OCI-M2 (cell line): ENCODE measurements around the gene MRPS34.

Experiments
- DNase-seq: peaks from one replicate; lab custom pipeline; 2025; ENCODE audit not compliant: unreplicated experiment; lab: John Stamatoyannopoulos, UW

The MRPS34 gene

GRCh38 chr16:1794908-1795666, 22.2 kb upstream of the MRPS34 start:
- no peak for DNase-seq

GRCh38 chr16:1794221-1794871, 21.4 kb upstream of the MRPS34 start:
- DNase-seq: no peak

DNA sequence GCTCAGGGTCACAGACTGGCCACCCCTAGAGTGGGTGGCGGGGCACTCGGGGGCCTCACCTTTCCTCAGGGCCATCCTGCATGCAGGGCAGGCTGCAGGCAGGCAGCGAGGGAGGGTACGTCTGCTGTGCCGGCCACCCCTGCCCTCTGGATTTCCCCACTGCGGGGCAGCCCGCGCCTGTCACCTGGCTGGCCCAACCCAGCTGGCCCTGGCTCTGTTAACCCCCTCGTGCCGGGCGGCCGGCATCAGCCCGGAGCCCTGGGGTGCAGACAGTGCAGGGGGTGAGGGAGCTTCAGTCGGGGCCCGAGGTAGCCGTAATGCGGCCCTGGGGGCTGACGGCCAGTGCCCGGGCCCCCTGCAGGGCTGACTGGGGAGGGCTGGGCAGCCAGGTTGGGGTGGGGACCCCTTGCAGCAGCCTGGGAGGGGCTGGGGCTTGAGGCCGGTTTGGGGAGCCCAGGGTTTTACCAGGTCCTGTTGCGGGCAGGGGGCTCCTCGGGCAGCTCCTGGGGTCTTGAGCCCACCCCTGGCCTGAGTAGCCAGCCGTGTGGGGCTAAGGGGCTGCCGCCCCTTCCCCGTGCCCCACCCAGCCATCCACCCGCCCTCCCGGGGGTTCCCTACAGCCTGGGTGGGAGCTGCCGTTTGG, 20.8 kb upstream of the MRPS34 start, which contains the start of gene IGFALS:
TSS of gene IGFALS (minus strand) at position 128 of the 643 bp plus-strand sequence. CDS start at position 75, 53 bp downstream.
- DNase-seq: no peak

DNA sequence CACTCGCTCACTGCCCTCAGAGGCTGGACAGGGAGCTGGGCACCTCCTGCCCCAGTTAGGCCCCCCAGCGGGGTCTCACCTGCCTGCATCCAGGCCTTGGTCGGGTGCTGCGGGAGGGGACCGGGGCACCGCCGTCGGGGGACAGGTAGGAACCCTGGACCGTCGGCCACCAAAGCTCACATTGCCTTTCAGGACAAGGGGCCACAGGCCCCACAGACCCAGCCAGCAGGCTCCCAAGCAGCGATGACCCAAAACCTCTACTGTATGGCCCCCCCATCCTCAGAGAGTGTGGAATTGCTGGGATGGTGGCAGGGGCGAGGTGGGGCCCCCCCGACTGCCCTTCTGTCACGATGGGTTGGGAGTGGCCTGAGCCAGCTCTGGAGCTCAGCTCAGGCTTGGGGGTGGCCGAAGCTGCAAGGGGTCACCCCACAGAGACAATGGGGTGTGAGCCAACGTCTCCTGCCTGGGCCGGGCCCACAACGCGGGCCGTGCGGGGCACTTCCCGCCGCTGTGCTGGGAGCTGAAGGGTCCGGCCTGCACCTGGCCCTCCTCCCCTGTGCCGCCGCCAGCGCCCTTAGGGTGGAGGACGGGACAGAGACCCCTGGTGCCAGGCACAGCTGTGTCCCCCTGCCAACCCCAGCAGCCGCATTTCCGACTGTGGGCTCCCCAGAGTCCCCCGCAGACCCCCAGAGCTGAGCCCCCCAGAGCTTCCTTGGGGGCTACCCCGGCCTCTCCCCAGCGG, 20.1 kb upstream of the MRPS34 start:
- no peak for DNase-seq

GRCh38 chr16:1791943-1792812, 19.2 kb upstream of the MRPS34 start:
- no peak for DNase-seq

- no peak for DNase-seq
These were observed 18.5 kb upstream of the MRPS34 start for GRCh38 chr16:1791256-1791942.

DNA sequence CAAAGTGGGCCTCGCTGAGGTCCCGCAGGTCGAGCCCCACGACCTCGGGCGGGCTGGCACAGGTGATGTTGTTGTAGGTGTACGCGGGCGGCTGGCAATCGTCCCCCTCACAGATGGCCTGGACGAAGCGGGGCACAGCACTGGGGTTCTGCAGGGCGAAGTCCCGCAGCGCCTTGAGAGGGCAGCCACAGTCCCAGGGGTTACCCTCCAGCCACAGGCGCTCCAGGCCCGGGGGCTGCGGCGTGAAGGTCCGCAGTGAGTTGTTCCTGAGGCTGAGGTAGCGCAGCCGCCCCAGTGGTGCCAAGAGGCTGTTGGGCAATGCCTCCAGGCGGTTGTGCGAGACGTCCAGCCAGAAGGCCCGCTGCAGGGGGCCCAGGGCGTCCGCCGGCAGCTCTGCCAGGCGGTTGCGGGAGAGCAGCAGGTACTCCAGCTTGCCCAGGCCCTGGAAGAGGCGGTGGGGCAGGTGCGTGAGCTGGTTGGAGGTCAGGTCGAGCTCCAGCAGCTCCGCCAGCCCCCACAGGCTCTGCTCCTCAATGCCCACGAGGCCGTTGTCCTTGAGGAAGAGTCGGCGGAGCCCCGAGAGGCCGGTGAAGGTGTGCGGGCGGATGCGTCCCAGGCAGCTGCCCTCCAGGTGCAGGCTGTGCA, 17.8 kb upstream of the MRPS34 start:
- DNase-seq: no peak

GRCh38 chr16:1790261-1790610, 17.3 kb upstream of the MRPS34 start:
- DNase-seq: no peak

DNA sequence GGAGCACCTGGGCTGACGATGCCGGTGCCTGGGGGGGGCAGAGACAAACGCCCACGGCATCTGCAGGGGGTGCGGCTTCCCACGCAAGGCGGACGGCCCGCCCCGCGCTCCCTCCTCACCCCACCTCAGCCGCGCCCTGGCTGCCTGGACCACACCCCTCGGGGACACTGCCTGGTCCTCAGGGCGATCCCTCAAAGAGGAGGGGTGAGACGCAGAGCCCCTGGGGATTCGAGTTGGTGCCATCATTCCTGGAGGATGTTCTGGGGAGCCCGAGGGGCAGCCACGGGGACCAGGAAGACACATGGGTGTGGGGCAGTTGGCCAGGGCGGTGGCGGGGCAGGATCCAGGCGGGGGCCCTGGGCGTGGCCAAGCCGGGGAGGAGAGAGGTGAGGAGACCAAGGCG, 16.7 kb upstream of the MRPS34 start:
- no peak for DNase-seq

- DNase-seq: no peak
These were observed 15.8 kb upstream of the MRPS34 start for GRCh38 chr16:1788708-1789100.

GRCh38 chr16:1788095-1788707, 15.3 kb upstream of the MRPS34 start:
- no peak for DNase-seq

- DNase-seq: no peak
These were observed 14.6 kb upstream of the MRPS34 start for GRCh38 chr16:1787322-1788094.

DNA sequence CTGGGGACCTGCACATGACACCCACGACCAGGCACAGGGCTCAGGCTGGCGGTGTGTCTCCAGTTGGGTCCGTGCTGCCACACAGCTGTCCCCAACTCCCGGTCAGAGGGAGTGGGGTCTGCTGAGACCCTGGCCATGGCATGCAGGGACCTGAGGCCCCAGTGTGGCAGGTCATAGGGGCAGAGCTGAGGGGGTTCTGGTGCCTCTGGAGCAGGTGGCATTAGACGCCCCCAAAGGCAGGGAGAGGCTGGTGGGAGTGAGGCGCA, 14.1 kb upstream of the MRPS34 start:
- DNase-seq: no peak

GRCh38 chr16:1786242-1787055, 13.5 kb upstream of the MRPS34 start:
- DNase-seq: no peak

DNA sequence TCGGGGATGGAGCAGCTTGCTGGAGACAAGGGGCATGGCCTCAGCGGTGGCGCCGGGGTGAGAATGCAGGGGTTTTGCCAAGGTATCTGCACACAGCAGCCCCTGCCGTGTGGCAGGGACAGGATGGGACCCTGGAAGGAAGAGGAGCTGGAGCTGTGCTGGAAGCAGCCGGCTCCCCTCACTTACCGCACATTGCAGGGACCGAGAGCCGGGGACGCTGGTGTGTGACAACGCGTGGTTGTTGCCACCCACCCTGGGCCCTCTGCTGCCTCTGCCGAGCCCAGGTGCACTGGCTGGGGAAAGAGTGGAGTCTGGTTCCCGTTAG, 12.9 kb upstream of the MRPS34 start:
- DNase-seq: no peak

GRCh38 chr16:1784977-1785845, 12.3 kb upstream of the MRPS34 start:
- DNase-seq: no peak
